Fibroblast of mammary gland (primary cell): Measurements from ENCODE around the gene FERMT2.

Source experiments
- DNase-seq: peaks from one replicate; pipeline ENCODE4 v3.0.0-alpha.2; 2010; ENCODE audit warnings: low read depth
- H3K4me3 ChIP-seq: 2 replicates; pipeline ENCODE4 v1.5.1; 2011; ENCODE audit warnings: low read depth, mild to moderate bottlenecking, low read length, moderate library complexity; ENCODE audit not compliant: control insufficient read depth
- TF ChIP-seq, protein P1 (sequence below): conservative IDR thresholded peaks from 2 replicates; pipeline ENCODE4 v1.5.1; 2011; ENCODE audit warnings: low read depth, low read length, inconsistent platforms; ENCODE audit not compliant: control insufficient read depth, insufficient read depth

The FERMT2 gene

DNA sequence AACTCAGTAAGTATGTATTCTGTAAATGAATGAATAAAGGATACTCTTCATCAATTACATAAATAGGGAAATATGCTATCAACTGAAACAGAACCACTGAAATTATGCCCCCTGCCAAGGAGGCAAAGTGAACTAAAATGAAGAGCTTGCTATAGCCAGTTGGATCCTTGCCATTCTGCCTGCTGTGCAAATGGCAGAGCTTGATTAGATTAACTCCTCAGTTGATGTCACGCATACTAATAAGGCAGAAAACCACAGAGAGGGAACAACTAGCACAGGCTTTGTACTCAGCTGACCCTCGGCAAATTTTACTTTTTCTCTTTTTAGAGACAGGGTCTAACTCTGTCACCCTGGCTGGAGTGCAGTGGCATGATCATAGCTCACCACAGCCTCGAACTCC is 36.7 kb upstream of the FERMT2 start:
- no peak overlapping the region for H3K4me3 ChIP-seq
- TF ChIP-seq, protein P1, sequence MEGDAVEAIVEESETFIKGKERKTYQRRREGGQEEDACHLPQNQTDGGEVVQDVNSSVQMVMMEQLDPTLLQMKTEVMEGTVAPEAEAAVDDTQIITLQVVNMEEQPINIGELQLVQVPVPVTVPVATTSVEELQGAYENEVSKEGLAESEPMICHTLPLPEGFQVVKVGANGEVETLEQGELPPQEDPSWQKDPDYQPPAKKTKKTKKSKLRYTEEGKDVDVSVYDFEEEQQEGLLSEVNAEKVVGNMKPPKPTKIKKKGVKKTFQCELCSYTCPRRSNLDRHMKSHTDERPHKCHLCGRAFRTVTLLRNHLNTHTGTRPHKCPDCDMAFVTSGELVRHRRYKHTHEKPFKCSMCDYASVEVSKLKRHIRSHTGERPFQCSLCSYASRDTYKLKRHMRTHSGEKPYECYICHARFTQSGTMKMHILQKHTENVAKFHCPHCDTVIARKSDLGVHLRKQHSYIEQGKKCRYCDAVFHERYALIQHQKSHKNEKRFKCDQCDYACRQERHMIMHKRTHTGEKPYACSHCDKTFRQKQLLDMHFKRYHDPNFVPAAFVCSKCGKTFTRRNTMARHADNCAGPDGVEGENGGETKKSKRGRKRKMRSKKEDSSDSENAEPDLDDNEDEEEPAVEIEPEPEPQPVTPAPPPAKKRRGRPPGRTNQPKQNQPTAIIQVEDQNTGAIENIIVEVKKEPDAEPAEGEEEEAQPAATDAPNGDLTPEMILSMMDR = no peak
- DNase-seq = no peak

DNA sequence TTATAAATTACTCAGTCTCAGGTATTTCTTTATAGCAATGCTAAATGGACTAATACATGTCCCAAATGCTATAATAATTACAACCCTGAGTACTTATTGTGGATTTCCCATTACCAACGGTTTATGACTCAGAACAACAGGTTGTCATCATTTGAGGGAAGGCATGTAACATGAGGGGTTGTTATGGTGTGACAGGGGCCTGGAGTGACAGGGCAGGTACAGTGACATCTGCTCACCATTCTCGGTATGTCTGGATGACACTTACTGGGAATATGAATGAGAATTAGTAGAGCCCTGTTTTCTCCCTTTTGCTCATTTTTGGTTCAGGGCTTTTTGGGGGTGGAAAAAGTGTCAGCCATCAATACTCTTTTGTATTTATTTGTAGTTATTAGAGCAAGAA is 36.2 kb upstream of the FERMT2 start:
- no peak for DNase-seq
- TF ChIP-seq, protein P1 = no peak
- H3K4me3 ChIP-seq = no peak overlapping the region

DNA sequence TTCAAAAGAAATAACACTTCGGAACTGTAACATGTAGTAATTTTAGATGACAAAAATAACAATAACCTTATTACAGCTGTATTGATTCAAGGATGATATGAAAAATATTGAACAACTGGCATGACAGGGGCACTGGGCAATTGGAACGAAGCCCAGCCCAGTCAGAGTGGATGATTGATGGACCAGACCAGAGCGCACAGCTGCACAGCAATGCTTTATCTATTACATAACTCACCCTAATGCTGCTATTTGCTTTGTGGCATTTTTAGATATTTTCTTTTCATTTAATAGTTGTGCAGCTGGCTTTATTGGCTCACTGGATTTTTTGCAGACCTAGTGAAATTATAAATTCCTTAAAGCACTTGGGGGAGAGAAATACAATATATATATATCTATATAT is 26.9 kb upstream of the FERMT2 start:
- no peak overlapping the region for H3K4me3 ChIP-seq
- no peak for DNase-seq
- TF ChIP-seq, protein P1 = no peak

DNA sequence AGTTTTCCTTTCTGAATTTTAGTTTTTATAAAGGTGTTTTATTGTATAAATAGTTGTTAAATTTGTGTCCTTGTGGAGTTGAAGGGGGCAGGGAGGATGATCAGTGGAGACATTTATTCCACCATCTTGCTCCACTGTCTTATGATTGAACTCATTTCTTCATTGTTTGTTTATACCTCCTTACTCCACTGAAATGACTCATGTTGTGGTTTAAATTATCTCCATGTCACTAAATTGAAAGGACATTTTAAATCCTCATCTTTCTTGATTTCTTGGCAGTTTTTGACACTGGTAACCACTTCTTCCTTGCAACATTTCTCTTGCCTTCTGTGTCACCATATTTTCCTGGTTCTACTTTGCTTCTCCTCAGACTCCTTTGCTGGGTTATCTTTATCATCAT is 23.6 kb upstream of the FERMT2 start:
- DNase-seq = peak; percentile 53
- TF ChIP-seq, protein P1 = no peak

DNA sequence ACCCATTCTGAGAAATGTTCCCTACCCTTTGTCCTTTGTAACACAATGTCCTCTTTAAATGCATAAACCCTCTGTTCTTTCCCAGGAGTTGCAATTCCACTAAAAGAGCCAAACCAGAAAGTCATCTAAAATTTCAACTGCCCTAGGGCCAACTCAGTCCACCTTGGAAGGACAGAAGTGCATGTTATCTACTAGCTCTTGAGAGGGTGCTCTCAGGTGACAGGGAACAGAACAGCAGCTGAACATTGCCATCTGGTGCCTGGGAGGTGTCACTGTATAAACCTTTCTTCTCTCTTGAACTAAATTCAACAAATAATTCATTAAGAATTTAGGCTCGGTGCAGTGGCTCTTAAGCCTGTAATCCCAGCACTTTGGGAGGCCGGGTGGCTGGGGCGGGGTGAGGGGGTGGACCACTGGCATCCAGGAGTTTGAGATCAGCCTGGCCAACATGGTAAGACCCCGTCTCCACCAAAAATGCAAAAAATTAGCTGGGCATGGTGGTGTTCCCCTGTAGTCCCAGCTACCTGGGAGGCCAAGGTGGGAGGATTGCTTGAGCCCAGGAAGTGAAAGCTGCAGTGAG is 10.3 kb upstream of the FERMT2 start:
- peak; percentile 79 for DNase-seq
- no peak overlapping the region for H3K4me3 ChIP-seq
- TF ChIP-seq, protein P1 = peak; percentile 80

More for the DNA sequence above, 23.6 kb upstream of the FERMT2 start:
- no peak overlapping the region for H3K4me3 ChIP-seq

DNA sequence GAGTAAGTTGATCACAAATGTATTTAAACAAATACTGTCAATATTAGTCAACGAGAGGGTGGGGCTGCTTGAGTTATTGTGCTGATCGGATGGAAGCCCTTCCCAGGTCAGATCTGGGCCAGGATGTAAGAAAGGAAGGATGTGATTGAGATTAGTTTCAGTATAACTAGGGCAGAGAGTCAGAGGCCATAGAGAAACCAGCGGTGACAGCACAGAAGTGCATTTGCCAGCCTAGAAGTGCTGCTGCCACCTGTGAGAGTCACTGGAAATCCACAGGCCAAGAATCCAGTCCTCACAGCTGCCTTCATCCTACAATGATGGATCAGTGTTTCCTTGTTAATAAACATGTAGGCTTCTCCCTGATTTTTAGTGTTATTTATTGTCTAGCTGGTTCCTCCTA is 9.8 kb upstream of the FERMT2 start:
- TF ChIP-seq, protein P1 = no peak
- DNase-seq = no peak
- no peak overlapping the region for H3K4me3 ChIP-seq

DNA sequence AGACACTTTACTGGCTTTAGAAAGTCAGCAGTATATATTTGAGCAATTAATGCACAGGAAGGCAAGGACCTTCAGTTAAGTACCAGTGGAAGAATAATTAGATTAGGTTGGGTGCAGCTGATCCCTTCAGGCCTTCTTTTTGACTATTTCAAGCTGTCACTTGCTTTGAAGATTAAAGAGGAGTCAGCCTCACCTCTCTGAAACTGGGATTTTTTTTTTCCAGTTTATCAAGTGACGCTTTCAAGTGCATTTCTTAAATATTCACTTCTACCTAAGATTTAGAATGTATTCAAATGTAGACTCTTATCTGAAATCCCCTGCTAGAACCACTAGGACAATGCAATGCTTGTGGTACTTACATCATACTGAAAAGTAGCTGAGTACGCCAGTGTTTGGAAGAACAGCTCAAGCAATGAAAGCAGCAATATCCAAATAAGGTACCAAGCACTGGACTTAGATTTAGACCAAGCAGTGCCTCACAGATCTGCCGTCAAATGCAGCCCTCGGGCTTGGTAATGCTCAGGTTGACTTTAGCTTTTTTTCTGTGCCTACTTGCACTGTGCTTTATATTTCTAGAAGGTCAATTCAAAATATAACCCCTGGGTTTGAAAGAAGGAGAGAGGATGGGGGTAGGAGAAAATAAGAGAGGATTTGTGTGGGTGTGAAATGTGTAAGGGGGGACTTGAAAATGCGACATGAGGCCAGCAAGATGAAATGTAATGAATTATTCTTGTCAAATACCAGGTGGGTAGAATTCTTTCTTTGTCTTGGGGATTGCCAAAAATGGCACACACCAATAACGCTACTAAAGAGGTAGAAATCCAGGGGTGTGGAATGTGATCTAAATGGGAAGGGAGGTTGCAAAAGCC is 3.7 kb upstream of the FERMT2 start:
- H3K4me3 ChIP-seq = no peak overlapping the region
- DNase-seq = no peak
- TF ChIP-seq, protein P1 = no peak
